ENCODE measurements around the gene MMP23B.

DNA sequence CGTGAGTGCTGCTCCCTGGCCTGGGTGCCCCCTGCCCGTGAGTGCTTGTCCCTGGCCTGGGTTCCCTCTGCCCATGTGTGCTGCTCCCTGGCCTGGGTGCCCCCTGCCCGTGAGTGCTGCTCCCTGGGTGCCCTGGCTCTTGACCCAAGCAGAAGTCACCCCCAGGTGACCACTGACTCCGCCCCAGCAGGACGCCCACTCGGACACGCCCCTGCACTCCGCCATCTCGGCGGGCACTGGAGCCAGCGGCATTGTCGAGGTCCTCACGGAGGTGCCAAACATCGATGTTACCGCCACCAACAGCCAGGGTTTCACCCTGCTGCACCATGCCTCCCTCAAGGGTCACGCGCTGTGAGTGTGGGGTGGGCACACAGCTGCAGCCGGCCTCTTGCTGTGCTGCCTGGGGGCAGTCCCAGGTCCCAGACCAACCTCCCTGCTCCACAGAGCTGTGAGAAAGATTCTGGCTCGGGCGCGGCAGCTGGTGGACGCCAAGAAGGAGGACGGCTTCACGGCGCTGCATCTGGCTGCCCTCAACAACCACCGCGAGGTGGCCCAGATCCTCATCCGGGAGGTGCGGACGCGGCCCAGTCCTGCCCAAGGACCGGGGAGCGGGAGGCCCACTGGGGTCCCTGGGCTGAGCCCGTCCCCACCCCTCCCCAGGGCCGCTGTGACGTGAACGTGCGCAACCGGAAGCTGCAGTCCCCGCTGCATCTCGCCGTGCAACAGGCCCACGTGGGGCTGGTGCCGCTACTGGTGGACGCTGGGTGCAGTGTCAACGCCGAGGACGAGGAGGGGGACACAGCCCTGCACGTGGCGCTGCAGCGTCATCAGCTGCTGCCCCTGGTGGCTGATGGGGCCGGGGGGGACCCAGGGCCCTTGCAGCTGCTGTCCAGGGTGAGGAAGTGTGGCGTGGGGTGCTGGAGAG is 3.9 kb upstream of the MMP23B start:
- TF ChIP-seq, protein P1, sequence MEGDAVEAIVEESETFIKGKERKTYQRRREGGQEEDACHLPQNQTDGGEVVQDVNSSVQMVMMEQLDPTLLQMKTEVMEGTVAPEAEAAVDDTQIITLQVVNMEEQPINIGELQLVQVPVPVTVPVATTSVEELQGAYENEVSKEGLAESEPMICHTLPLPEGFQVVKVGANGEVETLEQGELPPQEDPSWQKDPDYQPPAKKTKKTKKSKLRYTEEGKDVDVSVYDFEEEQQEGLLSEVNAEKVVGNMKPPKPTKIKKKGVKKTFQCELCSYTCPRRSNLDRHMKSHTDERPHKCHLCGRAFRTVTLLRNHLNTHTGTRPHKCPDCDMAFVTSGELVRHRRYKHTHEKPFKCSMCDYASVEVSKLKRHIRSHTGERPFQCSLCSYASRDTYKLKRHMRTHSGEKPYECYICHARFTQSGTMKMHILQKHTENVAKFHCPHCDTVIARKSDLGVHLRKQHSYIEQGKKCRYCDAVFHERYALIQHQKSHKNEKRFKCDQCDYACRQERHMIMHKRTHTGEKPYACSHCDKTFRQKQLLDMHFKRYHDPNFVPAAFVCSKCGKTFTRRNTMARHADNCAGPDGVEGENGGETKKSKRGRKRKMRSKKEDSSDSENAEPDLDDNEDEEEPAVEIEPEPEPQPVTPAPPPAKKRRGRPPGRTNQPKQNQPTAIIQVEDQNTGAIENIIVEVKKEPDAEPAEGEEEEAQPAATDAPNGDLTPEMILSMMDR (IDR thresholded peaks at IDR 0.05), result no peak
- TF ChIP-seq POLR2A (IDR thresholded peaks at IDR 0.05), result no peak

Measured in lower leg skin (tissue), 3 donors.